Activated effector memory CD4-positive, alpha-beta T cell treated with Interleukin-2 at 50 U/mL for 16 hours (primary cell): ENCODE measurements around the gene TEX35.
"Not testable (repeated sequence)": the region's sequence is repeated elsewhere in the genome, so short reads cannot be mapped to it uniquely, and the experiment has no call there.

Experiments used
- DNase-seq: peaks from one replicate; pipeline ENCODE4 v3.0.0-alpha.2; 2020

TEX35 gene

GRCh38 chr1:178544531-178544930 lies 31.6 kb downstream of the TEX35 start:
- DNase-seq, result no peak

- DNase-seq, result no peak
Observed at GRCh38 chr1:178548108-178548507, 35.2 kb downstream of the TEX35 start.

- DNase-seq, result no peak
Observed at GRCh38 chr1:178551307-178551706, 38.4 kb downstream of the TEX35 start.

- no peak for DNase-seq
Observed at GRCh38 chr1:178551940-178552339, 39.0 kb downstream of the TEX35 start.

GRCh38 chr1:178552856-178553255 lies 39.9 kb downstream of the TEX35 start:
- no peak for DNase-seq

- not testable (repeated sequence) for DNase-seq
Observed at GRCh38 chr1:178554351-178554750, 41.4 kb downstream of the TEX35 start.

GRCh38 chr1:178555613-178556012 lies 42.7 kb downstream of the TEX35 start:
- not testable (repeated sequence) for DNase-seq

- not testable (repeated sequence) for DNase-seq
Observed at GRCh38 chr1:178558816-178559215, 45.9 kb downstream of the TEX35 start.

GRCh38 chr1:178560871-178561376 lies 48.0 kb downstream of the TEX35 start:
- no peak for DNase-seq

- DNase-seq, result no peak
Observed at GRCh38 chr1:178563099-178563820, 50.4 kb downstream of the TEX35 start.

GRCh38 chr1:178564086-178564782 lies 51.3 kb downstream of the TEX35 start:
- DNase-seq, result no peak

GRCh38 chr1:178564783-178565180 lies 51.9 kb downstream of the TEX35 start:
- no peak for DNase-seq

GRCh38 chr1:178565586-178565985 lies 52.7 kb downstream of the TEX35 start:
- DNase-seq, result no peak

GRCh38 chr1:178566187-178566586 lies 53.3 kb downstream of the TEX35 start:
- DNase-seq, result no peak

- no peak for DNase-seq
Observed at GRCh38 chr1:178571807-178572206, 58.9 kb downstream of the TEX35 start.
